ENCODE data around the gene ASMT. TPM values are rescaled to one million over a fixed set of nuclear protein-coding genes. Genes with fewer than 3 reads are reported as not detected.
"Not testable (repeated sequence)": the region's sequence is repeated elsewhere in the genome, so short reads cannot be mapped to it uniquely, and the experiment has no call there.

Gene ASMT
- total and polyA plus RNA-seq, 10 of the 15 experiments (the other 5 are each of a cell fraction or from before 2014, with no cell fraction given), result 0.18 to 0.29 TPM; not detected in 8

DNA sequence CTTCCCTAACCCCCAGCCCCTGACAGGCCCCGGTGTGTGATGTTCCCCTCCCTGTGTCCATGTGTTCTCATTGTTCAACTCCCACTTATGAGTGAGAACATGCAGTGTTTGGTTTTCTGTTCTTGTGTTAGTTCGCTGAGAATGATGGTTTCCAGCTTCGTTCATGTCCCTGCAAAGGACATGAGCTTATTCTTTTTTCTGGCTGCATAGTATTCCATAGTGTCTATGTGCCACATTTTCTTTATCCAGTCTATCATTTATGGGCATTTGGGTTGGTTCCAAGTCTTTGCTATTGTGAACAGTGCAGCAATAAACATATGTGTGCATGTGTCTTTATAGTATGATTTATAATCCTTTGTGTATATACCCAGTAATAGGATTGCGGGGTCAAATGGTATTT, 67.6 kb downstream of the ASMT start:
- ATAC-seq; H3K4me2 ChIP-seq (ENCODE audit: control insufficient read depth, insufficient read depth); CTCF ChIA-PET; H3K4me1 ChIP-seq (ENCODE audit: control insufficient read depth, insufficient read depth, low read length); H2AFZ ChIP-seq (ENCODE audit: control insufficient read depth, low read depth, low read length); DNase-seq (ENCODE audit: low read depth, low spot score); intact Hi-C loops (cut with micrococcal nuclease; ENCODE audit: unreplicated experiment); BruUV-seq (replicated peaks); H3K27me3 ChIP-seq (replicated peaks in 1 of 2; ENCODE audit: control insufficient read depth in 2 of 2, insufficient read depth in 2 of 2, low read length in 1 of 2); FAIRE-seq; RAD21 ChIA-PET (ENCODE audit: unreplicated experiment); POLR2A ChIA-PET; H3K27ac ChIP-seq (ENCODE audit: control insufficient read depth, insufficient read depth); H3K9ac ChIP-seq (ENCODE audit: control insufficient read depth, insufficient read depth, low read length); H3K36me3 ChIP-seq (ENCODE audit: control insufficient read depth in 2 of 2, insufficient read depth in 2 of 2, low read length in 1 of 2); H3K9me3 ChIP-seq (replicated peaks; ENCODE audit: control insufficient read depth, insufficient read depth, low read length); H3K4me3 ChIP-seq; H4K20me1 ChIP-seq (ENCODE audit: control insufficient read depth, insufficient read depth); SMC1A ChIA-PET (ENCODE audit: uncharacterized antibody, unreplicated experiment); in situ Hi-C loops (cut with MboI); H3K79me2 ChIP-seq (ENCODE audit: control insufficient read depth, insufficient read depth, low read length): not testable (repeated sequence)
- WGBS (ENCODE audit: insufficient coverage, insufficient replicate concordance, low lambda C conversion rate, missing lambda C conversion rate), result 97% methylated on average over 4 of the region's 4 CpGs

DNA sequence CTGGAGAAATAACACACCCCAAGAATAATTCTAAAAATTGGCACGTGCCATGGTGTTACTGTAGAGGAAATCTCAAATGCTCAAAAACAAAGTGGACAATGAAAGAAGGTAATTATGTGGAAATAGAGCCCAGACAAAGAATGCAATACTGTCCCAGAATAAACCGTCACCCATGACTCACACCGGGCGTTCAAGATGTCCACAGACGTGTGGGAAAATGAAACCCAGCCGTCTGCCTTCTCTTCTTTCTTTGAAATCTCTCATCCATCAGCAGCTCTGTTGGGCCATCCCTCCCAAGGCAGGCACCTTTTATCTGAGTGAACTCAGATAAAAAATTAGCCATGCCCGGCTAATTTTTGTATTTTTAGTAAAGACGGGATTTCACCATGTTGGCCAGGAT, 70.0 kb downstream of the ASMT start:
- H3K36me3 ChIP-seq (ENCODE audit: control insufficient read depth in 2 of 2, insufficient read depth in 2 of 2, low read length in 1 of 2); H3K79me2 ChIP-seq (ENCODE audit: control insufficient read depth, insufficient read depth, low read length); H3K9ac ChIP-seq (ENCODE audit: control insufficient read depth, insufficient read depth, low read length); CTCF ChIA-PET; ATAC-seq; in situ Hi-C loops (cut with MboI); BruUV-seq (replicated peaks); H3K27ac ChIP-seq (ENCODE audit: control insufficient read depth, insufficient read depth); H3K9me3 ChIP-seq (replicated peaks; ENCODE audit: control insufficient read depth, insufficient read depth, low read length); RAD21 ChIA-PET (ENCODE audit: unreplicated experiment); DNase-seq (ENCODE audit: low read depth, low spot score); H3K4me3 ChIP-seq; H3K27me3 ChIP-seq (replicated peaks in 1 of 2; ENCODE audit: control insufficient read depth in 2 of 2, insufficient read depth in 2 of 2, low read length in 1 of 2); H2AFZ ChIP-seq (ENCODE audit: control insufficient read depth, low read depth, low read length); SMC1A ChIA-PET (ENCODE audit: uncharacterized antibody, unreplicated experiment); H3K4me1 ChIP-seq (ENCODE audit: control insufficient read depth, insufficient read depth, low read length); H3K4me2 ChIP-seq (ENCODE audit: control insufficient read depth, insufficient read depth); POLR2A ChIA-PET; H4K20me1 ChIP-seq (ENCODE audit: control insufficient read depth, insufficient read depth); intact Hi-C loops (cut with micrococcal nuclease; ENCODE audit: unreplicated experiment): not testable (repeated sequence)
- FAIRE-seq, result peak; percentile 56
- 74% methylated on average over 4 of the region's 8 CpGs for WGBS (ENCODE audit: insufficient coverage, insufficient replicate concordance, low lambda C conversion rate, missing lambda C conversion rate)

DNA sequence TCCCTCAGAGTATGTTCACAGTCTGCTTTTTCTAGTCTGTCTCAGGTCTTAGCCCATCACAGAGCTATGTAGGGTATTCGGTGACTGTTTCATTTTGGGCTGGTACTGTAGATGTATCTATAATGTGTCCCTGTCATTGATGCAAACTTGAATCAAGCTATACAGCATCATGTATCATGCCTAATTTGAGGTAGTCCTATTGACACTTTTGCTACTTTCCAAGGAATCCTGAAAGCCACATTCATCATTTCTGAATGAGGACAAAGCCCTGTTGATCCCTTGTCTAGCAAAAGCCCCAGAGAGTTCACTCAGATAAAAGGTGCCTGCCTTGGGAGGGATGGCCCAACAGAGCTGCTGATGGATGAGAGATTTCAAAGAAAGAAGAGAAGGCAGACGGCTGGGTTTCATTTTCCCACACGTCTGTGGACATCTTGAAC, 70.6 kb downstream of the ASMT start:
- H3K36me3 ChIP-seq (ENCODE audit: control insufficient read depth in 2 of 2, insufficient read depth in 2 of 2, low read length in 1 of 2); H3K79me2 ChIP-seq (ENCODE audit: control insufficient read depth, insufficient read depth, low read length); H3K27ac ChIP-seq (ENCODE audit: control insufficient read depth, insufficient read depth); H4K20me1 ChIP-seq (ENCODE audit: control insufficient read depth, insufficient read depth); CTCF ChIA-PET; H3K4me1 ChIP-seq (ENCODE audit: control insufficient read depth, insufficient read depth, low read length); H2AFZ ChIP-seq (ENCODE audit: control insufficient read depth, low read depth, low read length); H3K9ac ChIP-seq (ENCODE audit: control insufficient read depth, insufficient read depth, low read length); H3K27me3 ChIP-seq (replicated peaks in 1 of 2; ENCODE audit: control insufficient read depth in 2 of 2, insufficient read depth in 2 of 2, low read length in 1 of 2); ATAC-seq; POLR2A ChIA-PET; in situ Hi-C loops (cut with MboI); intact Hi-C loops (cut with micrococcal nuclease; ENCODE audit: unreplicated experiment); H3K4me2 ChIP-seq (ENCODE audit: control insufficient read depth, insufficient read depth); H3K4me3 ChIP-seq; H3K9me3 ChIP-seq (replicated peaks; ENCODE audit: control insufficient read depth, insufficient read depth, low read length); BruUV-seq (replicated peaks); SMC1A ChIA-PET (ENCODE audit: uncharacterized antibody, unreplicated experiment); RAD21 ChIA-PET (ENCODE audit: unreplicated experiment); DNase-seq (ENCODE audit: low read depth, low spot score): not testable (repeated sequence)
- peak; percentile 94 for FAIRE-seq
- WGBS (ENCODE audit: insufficient coverage, insufficient replicate concordance, low lambda C conversion rate, missing lambda C conversion rate), result 100% methylated on average over 1 of the region's 3 CpGs
